SK-N-SH (cell line): ENCODE data around the gene BCAN. TPM values are rescaled to one million over a fixed set of nuclear protein-coding genes. Genes with fewer than 3 reads are reported as not detected.
A peak's percentile ranks its signal among the peaks of the same experiment; 100 is the strongest.

ENCODE experiments used
- CHD2 ChIP-seq: fragments of 150-350 bp; IDR thresholded peaks from 2 replicates; pipeline ENCODE4 v1.6.1; 2018; ENCODE audit warnings: low read length; ENCODE audit not compliant: partially characterized antibody
- ELF1 ChIP-seq: IDR thresholded peaks from 2 replicates; pipeline ENCODE4 v1.4.0; 2012
- EZH2phosphoT487 ChIP-seq: fragments of 200-600 bp; sonication (generic); IDR thresholded peaks from 2 replicates; pipeline ENCODE4 v1.6.1; 2017; ENCODE audit warnings: low read depth, mixed run types, mild to moderate bottlenecking, antibody characterized with exemption, moderate library complexity, borderline replicate concordance
- FOSL2 ChIP-seq: IDR thresholded peaks from 2 replicates; pipeline ENCODE4 v1.4.0; 2012; ENCODE audit warnings: low read depth, mild to moderate bottlenecking, moderate library complexity, borderline replicate concordance
- FOXM1 ChIP-seq: IDR thresholded peaks from 2 replicates; pipeline ENCODE4 v1.4.0; 2012; ENCODE audit warnings: low read depth, mild to moderate bottlenecking
- NFIC ChIP-seq: IDR thresholded peaks from 2 replicates; pipeline ENCODE4 v1.4.0; 2012; ENCODE audit warnings: borderline replicate concordance
- POLR2AphosphoS5 ChIP-seq: IDR thresholded peaks from 2 replicates; pipeline ENCODE4 v1.6.1; 2012; ENCODE audit warnings: low read depth, low read length
- RFX5 ChIP-seq: IDR thresholded peaks from 2 replicates; pipeline ENCODE4 v1.6.1; 2012; ENCODE audit warnings: mild to moderate bottlenecking, improper control_type of control experiment, low read length
- RXRA ChIP-seq: IDR thresholded peaks from 2 replicates; pipeline ENCODE4 v1.4.0; 2012; ENCODE audit warnings: low read depth, mild to moderate bottlenecking, borderline replicate concordance
- SIN3A ChIP-seq: IDR thresholded peaks from 2 replicates; pipeline ENCODE4 v1.6.1; 2012; ENCODE audit warnings: low read depth, mild to moderate bottlenecking, low read length, moderate library complexity, borderline replicate concordance
- SMC3 ChIP-seq: IDR thresholded peaks from 2 replicates; pipeline ENCODE4 v1.6.1; 2012; ENCODE audit warnings: low read depth, low read length, improper control_type of control experiment
- TCF12 ChIP-seq: IDR thresholded peaks from 2 replicates; pipeline ENCODE4 v1.4.0; 2012
- TEAD4 ChIP-seq: IDR thresholded peaks from 2 replicates; pipeline ENCODE4 v1.4.0; 2012; ENCODE audit warnings: mild to moderate bottlenecking, borderline replicate concordance; ENCODE audit not compliant: insufficient read depth
- YY1 ChIP-seq: IDR thresholded peaks from 2 replicates; pipeline ENCODE4 v1.4.0; 2012; ENCODE audit warnings: low read depth, mild to moderate bottlenecking
- polyA plus RNA-seq, 3 experiments: library from polyadenylated mRNA; depleted of rRNA; stranded (reverse); fragments of >200 nt; gene quantifications; 2 replicates each; pipeline ENCODE4 v1.2.3, GENCODE V29; 2012
- TF ChIP-seq, protein P1 (sequence below): IDR thresholded peaks from 2 replicates; pipeline ENCODE4 v1.4.0; 2012; ENCODE audit warnings: low read depth, borderline replicate concordance
- TF ChIP-seq, protein P2 (sequence below): fragments of 200-600 bp; sonication (generic); IDR thresholded peaks from 2 replicates; pipeline ENCODE4 v1.6.1; 2017; ENCODE audit warnings: antibody characterized with exemption, mild to moderate bottlenecking, moderate library complexity
- TF ChIP-seq, protein P3 (sequence below): IDR thresholded peaks from 2 replicates; pipeline ENCODE4 v1.4.0; 2012; ENCODE audit warnings: low read depth
- TF ChIP-seq, protein P4 (sequence below): IDR thresholded peaks from 2 replicates; pipeline ENCODE4; 2012
- TF ChIP-seq, protein P5 (sequence below): IDR thresholded peaks from 2 replicates; pipeline ENCODE4 v1.6.1; 2012; ENCODE audit warnings: mild to moderate bottlenecking, low read depth, low read length, moderate library complexity

BCAN gene
- polyA plus RNA-seq, 1 of the 3 experiments (the other 2 are of a cell fraction) = 0.25 TPM

DNA sequence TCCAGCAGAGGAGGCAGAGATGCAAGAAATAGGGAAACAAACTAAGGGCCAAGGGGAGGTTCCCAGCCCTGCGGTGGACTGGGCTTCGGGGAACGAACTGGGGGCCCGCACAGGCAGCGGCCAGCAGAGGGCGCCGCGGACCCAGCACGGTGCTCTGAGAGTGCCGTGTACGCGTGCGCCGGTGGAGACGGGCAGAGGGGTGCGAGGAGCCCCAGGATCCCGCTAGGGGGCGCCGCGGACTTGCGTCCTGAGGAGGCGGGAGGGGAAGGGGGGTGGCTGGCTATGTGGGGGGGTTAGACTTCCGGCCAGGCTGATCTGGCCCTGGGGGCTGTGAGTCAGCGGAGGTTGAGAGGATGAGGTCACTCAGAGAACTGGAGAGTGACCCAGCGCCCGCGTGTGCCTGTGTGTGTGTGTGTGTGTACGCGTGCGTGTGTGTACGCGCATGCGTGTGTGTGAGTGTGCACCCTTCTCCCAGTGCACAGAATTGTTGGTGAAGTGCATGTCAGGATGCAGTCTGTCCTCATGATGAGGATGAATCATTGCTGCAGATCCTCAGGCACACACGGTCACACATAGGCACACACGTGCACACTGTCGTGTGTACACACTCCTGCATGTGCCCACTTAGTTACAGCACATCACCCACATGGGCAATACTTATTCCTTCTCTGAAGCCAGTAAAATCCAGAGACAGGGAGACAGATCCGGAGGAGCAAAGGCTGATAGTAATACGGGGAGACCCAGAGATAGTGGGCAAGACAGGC is 18.3 kb downstream of the BCAN start (continued):
- TF ChIP-seq NFIC = peak; percentile 29; the same call in 1 of the 2 replicates
- TF ChIP-seq RXRA = peak; percentile 75; the same call in 1 of the 2 replicates
- TF ChIP-seq, protein P1, sequence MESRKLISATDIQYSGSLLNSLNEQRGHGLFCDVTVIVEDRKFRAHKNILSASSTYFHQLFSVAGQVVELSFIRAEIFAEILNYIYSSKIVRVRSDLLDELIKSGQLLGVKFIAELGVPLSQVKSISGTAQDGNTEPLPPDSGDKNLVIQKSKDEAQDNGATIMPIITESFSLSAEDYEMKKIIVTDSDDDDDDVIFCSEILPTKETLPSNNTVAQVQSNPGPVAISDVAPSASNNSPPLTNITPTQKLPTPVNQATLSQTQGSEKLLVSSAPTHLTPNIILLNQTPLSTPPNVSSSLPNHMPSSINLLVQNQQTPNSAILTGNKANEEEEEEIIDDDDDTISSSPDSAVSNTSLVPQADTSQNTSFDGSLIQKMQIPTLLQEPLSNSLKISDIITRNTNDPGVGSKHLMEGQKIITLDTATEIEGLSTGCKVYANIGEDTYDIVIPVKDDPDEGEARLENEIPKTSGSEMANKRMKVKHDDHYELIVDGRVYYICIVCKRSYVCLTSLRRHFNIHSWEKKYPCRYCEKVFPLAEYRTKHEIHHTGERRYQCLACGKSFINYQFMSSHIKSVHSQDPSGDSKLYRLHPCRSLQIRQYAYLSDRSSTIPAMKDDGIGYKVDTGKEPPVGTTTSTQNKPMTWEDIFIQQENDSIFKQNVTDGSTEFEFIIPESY = peak; percentile 27; the same call in 1 of the 2 replicates
- TF ChIP-seq TCF12 = peak; percentile 65; the same call in 1 of the 2 replicates
- peak; percentile 34; the same call in 1 of the 2 replicates for TF ChIP-seq POLR2AphosphoS5
- TF ChIP-seq, protein P2, sequence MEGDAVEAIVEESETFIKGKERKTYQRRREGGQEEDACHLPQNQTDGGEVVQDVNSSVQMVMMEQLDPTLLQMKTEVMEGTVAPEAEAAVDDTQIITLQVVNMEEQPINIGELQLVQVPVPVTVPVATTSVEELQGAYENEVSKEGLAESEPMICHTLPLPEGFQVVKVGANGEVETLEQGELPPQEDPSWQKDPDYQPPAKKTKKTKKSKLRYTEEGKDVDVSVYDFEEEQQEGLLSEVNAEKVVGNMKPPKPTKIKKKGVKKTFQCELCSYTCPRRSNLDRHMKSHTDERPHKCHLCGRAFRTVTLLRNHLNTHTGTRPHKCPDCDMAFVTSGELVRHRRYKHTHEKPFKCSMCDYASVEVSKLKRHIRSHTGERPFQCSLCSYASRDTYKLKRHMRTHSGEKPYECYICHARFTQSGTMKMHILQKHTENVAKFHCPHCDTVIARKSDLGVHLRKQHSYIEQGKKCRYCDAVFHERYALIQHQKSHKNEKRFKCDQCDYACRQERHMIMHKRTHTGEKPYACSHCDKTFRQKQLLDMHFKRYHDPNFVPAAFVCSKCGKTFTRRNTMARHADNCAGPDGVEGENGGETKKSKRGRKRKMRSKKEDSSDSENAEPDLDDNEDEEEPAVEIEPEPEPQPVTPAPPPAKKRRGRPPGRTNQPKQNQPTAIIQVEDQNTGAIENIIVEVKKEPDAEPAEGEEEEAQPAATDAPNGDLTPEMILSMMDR = peak; percentile 99
- no peak for TF ChIP-seq EZH2phosphoT487
- TF ChIP-seq SIN3A = peak; percentile 87; the same call in 1 of the 2 replicates
- TF ChIP-seq FOXM1 = no peak
- TF ChIP-seq RFX5 = no peak; the same call in 1 of the 2 replicates
- TF ChIP-seq, protein P3, sequence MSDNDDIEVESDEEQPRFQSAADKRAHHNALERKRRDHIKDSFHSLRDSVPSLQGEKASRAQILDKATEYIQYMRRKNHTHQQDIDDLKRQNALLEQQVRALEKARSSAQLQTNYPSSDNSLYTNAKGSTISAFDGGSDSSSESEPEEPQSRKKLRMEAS = peak; percentile 81
- no peak for TF ChIP-seq TEAD4
- TF ChIP-seq, protein P4, sequence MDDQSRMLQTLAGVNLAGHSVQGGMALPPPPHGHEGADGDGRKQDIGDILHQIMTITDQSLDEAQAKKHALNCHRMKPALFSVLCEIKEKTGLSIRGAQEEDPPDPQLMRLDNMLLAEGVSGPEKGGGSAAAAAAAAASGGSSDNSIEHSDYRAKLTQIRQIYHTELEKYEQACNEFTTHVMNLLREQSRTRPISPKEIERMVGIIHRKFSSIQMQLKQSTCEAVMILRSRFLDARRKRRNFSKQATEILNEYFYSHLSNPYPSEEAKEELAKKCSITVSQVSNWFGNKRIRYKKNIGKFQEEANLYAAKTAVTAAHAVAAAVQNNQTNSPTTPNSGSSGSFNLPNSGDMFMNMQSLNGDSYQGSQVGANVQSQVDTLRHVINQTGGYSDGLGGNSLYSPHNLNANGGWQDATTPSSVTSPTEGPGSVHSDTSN = peak; percentile 56
- peak; percentile 71 for TF ChIP-seq CHD2
- TF ChIP-seq FOSL2 = peak; percentile 93
- TF ChIP-seq SMC3 = peak; percentile 98
- TF ChIP-seq ELF1 = no peak
- TF ChIP-seq, protein P5, sequence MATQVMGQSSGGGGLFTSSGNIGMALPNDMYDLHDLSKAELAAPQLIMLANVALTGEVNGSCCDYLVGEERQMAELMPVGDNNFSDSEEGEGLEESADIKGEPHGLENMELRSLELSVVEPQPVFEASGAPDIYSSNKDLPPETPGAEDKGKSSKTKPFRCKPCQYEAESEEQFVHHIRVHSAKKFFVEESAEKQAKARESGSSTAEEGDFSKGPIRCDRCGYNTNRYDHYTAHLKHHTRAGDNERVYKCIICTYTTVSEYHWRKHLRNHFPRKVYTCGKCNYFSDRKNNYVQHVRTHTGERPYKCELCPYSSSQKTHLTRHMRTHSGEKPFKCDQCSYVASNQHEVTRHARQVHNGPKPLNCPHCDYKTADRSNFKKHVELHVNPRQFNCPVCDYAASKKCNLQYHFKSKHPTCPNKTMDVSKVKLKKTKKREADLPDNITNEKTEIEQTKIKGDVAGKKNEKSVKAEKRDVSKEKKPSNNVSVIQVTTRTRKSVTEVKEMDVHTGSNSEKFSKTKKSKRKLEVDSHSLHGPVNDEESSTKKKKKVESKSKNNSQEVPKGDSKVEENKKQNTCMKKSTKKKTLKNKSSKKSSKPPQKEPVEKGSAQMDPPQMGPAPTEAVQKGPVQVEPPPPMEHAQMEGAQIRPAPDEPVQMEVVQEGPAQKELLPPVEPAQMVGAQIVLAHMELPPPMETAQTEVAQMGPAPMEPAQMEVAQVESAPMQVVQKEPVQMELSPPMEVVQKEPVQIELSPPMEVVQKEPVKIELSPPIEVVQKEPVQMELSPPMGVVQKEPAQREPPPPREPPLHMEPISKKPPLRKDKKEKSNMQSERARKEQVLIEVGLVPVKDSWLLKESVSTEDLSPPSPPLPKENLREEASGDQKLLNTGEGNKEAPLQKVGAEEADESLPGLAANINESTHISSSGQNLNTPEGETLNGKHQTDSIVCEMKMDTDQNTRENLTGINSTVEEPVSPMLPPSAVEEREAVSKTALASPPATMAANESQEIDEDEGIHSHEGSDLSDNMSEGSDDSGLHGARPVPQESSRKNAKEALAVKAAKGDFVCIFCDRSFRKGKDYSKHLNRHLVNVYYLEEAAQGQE = peak; percentile 65
- TF ChIP-seq YY1 = no peak
